ENCODE results near the gene NXPH4. TPM values are rescaled to one million over a fixed set of nuclear protein-coding genes. Genes with fewer than 3 reads are reported as not detected.

Gene NXPH4
- total and polyA plus RNA-seq, 4 donors = 0.15 to 0.94 (median 0.48) TPM

- H3K9ac ChIP-seq (ENCODE audit: insufficient read depth in 1 of 2, low read length in 2 of 2) = no peak overlapping the region
- ATAC-seq (ENCODE audit: insufficient read depth, low FRiP score) = no peak
- WGBS, 2 donors = 1 to 2% methylated on average over 45 of the region's 45 CpGs
These were observed 26.3 kb downstream of the NXPH4 start for GRCh38 chr12:57242691-57243454.

GRCh38 chr12:57243521-57244311, 27.1 kb downstream of the NXPH4 start:
- H3K27me3 ChIP-seq (ENCODE audit: control insufficient read depth in 3 of 3, insufficient read depth in 3 of 3, low read length in 2 of 3) = peaks cover 0 to 56% (median 37%) of the 10 kb centered on the region in 3 donors
- no peak overlapping the region for H3K4me3 ChIP-seq

More at GRCh38 chr12:57242691-57243454, 26.3 kb downstream of the NXPH4 start:
- peak; percentile 72 to 80 (median 77) for DNase-seq
- H3K27ac ChIP-seq (ENCODE audit: low read depth in 1 of 2, low read length in 1 of 2) = no peak overlapping the region
- no peaks in the 10 kb centered on the region for H3K36me3 ChIP-seq (ENCODE audit: control insufficient read depth in 4 of 4, insufficient read depth in 4 of 4, low read length in 4 of 4)
- peaks cover 0 to 64% (median 42%) of the 10 kb centered on the region in 3 donors for H3K27me3 ChIP-seq (ENCODE audit: control insufficient read depth in 3 of 3, insufficient read depth in 3 of 3, low read length in 2 of 3)
- H3K4me1 ChIP-seq (ENCODE audit: control insufficient read depth in 5 of 5, insufficient read depth in 5 of 5, low read length in 5 of 5) = peaks cover 4 to 46% (median 11%) of the 10 kb centered on the region in 5 donors
- H3K4me3 ChIP-seq = no peak overlapping the region
- no peaks in the 10 kb centered on the region for H3K9me3 ChIP-seq (ENCODE audit: control insufficient read depth in 4 of 4, insufficient read depth in 3 of 4, low read length in 3 of 4)
- peak; percentile 33 for TF ChIP-seq CTCF (IDR thresholded peaks at IDR 0.05; ENCODE audit: control extremely low read depth, extremely low read depth)

GRCh38 chr12:57244312-57244696, 27.7 kb downstream of the NXPH4 start:
- ATAC-seq (ENCODE audit: insufficient read depth, low FRiP score) (no peak), DNase-seq (no peak)
- Histone ChIP-seq H3K4me3 (no peak overlapping the region), H3K9me3 (ENCODE audit: control insufficient read depth in 4 of 4, insufficient read depth in 3 of 4, low read length in 3 of 4) (no peaks in the 10 kb centered on the region), H3K27ac (ENCODE audit: low read depth in 1 of 2, low read length in 1 of 2) (no peak overlapping the region), H3K27me3 (ENCODE audit: control insufficient read depth in 3 of 3, insufficient read depth in 3 of 3, low read length in 2 of 3) (peaks cover 0 to 52% (median 36%) of the 10 kb centered on the region in 3 donors), H3K4me1 (ENCODE audit: control insufficient read depth in 5 of 5, insufficient read depth in 5 of 5, low read length in 5 of 5) (peaks cover 4 to 34% (median 8%) of the 10 kb centered on the region in 5 donors), H3K9ac (ENCODE audit: insufficient read depth in 1 of 2, low read length in 2 of 2) (no peak overlapping the region), H3K36me3 (ENCODE audit: control insufficient read depth in 4 of 4, insufficient read depth in 4 of 4, low read length in 4 of 4) (no peaks in the 10 kb centered on the region)
- WGBS, 2 donors = 70 to 76% methylated on average over 6 of the region's 6 CpGs
- TF ChIP-seq CTCF (IDR thresholded peaks at IDR 0.05; ENCODE audit: control extremely low read depth, extremely low read depth) = no peak

More at GRCh38 chr12:57243521-57244311, 27.1 kb downstream of the NXPH4 start:
- DNase-seq (peak; percentile 77 to 80 (median 79)), ATAC-seq (ENCODE audit: insufficient read depth, low FRiP score) (no peak)
- 8 to 10% methylated on average over 41 of the region's 41 CpGs for WGBS, 2 donors
- no peaks in the 10 kb centered on the region for H3K9me3 ChIP-seq (ENCODE audit: control insufficient read depth in 4 of 4, insufficient read depth in 3 of 4, low read length in 3 of 4)
- TF ChIP-seq CTCF (IDR thresholded peaks at IDR 0.05; ENCODE audit: control extremely low read depth, extremely low read depth) = peak; percentile 58
- H3K4me1 ChIP-seq (ENCODE audit: control insufficient read depth in 5 of 5, insufficient read depth in 5 of 5, low read length in 5 of 5) = peaks cover 4 to 40% (median 8%) of the 10 kb centered on the region in 5 donors
- H3K27ac ChIP-seq (ENCODE audit: low read depth in 1 of 2, low read length in 1 of 2) = no peak overlapping the region
- no peaks in the 10 kb centered on the region for H3K36me3 ChIP-seq (ENCODE audit: control insufficient read depth in 4 of 4, insufficient read depth in 4 of 4, low read length in 4 of 4)
- no peak overlapping the region for H3K9ac ChIP-seq (ENCODE audit: insufficient read depth in 1 of 2, low read length in 2 of 2)
